HepG2 (cell line): ENCODE data around the gene SCGB3A1. TPM values are rescaled to one million over a fixed set of nuclear protein-coding genes. Genes with fewer than 3 reads are reported as not detected.

Experiments
- CCAR2 ChIP-seq: fragments of 200-400 bp; formaldehyde crosslinking; optimal IDR thresholded peaks from 2 replicates; pipeline ENCODE3; 2018; ENCODE audit warnings: low read depth, mild to moderate bottlenecking, low read length, moderate library complexity
- ZNF329 ChIP-seq: sonication (generic); formaldehyde crosslinking; IDR thresholded peaks from 2 replicates; pipeline ENCODE4 v1.9.0; 2021; ENCODE audit warnings: low read depth, mild to moderate bottlenecking, missing genetic modification reagents
- polyA plus RNA-seq, 8 experiments: library from polyadenylated mRNA; depleted of rRNA in 3 of 8; stranded (reverse) in 7 of 8; unstranded in 1 of 8; fragments of >200 nt; fragmentation: Illumina TruSeq in 4 of 8; extraction: Trizol in 4 of 8; gene quantifications; 2 replicates each; pipeline versions ENCODE4 v1.2.1 to v1.2.3, GENCODE V29; 2011 to 2016; ENCODE audit warnings: low read depth in 4 of 8, missing spikeins in 1 of 8, mixed read lengths in 1 of 8; ENCODE audit not compliant: insufficient read depth in 1 of 8
- total RNA-seq, 5 experiments: library from RNA; depleted of rRNA; stranded (reverse); fragments of >200 nt; fragmentation: Illumina TruSeq; extraction: Trizol; gene quantifications; 2 replicates each; pipeline ENCODE4 v1.2.3, GENCODE V29; 2016; ENCODE audit warnings: low read depth in 1 of 5
- TF ChIP-seq, protein P1 (sequence below): sonication (generic); formaldehyde crosslinking; IDR thresholded peaks from 2 replicates; pipeline ENCODE4 v1.5.1; 2020; ENCODE audit warnings: mild to moderate bottlenecking, missing genetic modification reagents
- TF ChIP-seq, protein P2 (sequence below): sonication (generic); formaldehyde crosslinking; IDR thresholded peaks from 2 replicates; pipeline ENCODE4 v1.4.0; 2020; ENCODE audit warnings: low read depth, mild to moderate bottlenecking, missing genetic modification reagents
- TF ChIP-seq, protein P3 (sequence below): sonication (generic); formaldehyde crosslinking; IDR thresholded peaks from 2 replicates; pipeline ENCODE4 v1.5.1; 2020; ENCODE audit warnings: missing genetic modification reagents, mild to moderate bottlenecking, borderline replicate concordance
- TF ChIP-seq, protein P4 (sequence below): sonication (generic); formaldehyde crosslinking; IDR thresholded peaks from 2 replicates; pipeline ENCODE4 v1.8.0; 2022; ENCODE audit warnings: missing genetic modification reagents, low read depth, mild to moderate bottlenecking, borderline replicate concordance

Gene SCGB3A1
- total and polyA plus RNA-seq, 2 of the 13 experiments (the other 11 are each of a cell fraction or from before 2014, with no cell fraction given) = not detected

DNA sequence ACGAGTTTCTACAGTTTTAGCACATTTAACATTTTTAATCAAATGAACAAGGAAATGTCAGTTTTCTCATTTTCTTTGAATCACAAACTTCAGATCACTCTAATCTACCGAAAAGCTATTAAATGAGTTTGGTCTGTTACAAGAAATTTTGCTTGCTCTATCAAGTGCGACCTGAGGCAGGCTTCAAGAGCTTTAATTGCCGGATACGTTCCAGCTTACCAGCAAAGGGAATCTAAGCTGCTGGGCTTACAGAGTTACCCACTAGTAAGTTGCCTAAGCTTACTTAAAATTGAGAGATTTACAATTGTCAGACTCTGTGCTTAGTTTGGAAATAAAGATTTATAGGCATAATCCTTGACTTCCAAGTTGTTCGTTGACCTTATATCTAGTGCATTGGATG is 10.6 kb downstream of the SCGB3A1 start (continued):
- TF ChIP-seq, protein P1, sequence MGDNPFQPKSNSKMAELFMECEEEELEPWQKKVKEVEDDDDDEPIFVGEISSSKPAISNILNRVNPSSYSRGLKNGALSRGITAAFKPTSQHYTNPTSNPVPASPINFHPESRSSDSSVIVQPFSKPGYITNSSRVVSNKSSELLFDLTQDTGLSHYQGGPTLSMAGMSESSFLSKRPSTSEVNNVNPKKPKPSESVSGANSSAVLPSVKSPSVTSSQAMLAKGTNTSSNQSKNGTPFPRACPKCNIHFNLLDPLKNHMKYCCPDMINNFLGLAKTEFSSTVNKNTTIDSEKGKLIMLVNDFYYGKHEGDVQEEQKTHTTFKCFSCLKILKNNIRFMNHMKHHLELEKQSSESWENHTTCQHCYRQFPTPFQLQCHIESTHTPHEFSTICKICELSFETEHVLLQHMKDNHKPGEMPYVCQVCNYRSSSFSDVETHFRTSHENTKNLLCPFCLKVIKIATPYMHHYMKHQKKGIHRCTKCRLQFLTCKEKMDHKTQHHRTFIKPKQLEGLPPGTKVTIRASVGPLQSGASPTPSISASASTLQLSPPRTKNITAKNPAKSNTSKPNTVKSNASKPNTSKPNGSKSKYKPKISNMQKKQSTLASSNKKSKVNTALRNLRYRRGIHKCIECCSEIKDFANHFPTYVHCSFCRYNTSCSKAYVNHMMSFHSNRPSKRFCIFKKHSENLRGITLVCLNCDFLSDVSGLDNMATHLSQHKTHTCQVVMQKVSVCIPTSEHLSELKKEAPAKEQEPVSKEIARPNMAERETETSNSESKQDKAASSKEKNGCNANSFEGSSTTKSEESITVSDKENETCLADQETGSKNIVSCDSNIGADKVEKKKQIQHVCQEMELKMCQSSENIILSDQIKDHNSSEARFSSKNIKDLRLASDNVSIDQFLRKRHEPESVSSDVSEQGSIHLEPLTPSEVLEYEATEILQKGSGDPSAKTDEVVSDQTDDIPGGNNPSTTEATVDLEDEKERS (CRISPR knock-in tag) = no peak
- TF ChIP-seq CCAR2 = no peak
- TF ChIP-seq ZNF329 (CRISPR knock-in tag) = no peak
- TF ChIP-seq, protein P2, sequence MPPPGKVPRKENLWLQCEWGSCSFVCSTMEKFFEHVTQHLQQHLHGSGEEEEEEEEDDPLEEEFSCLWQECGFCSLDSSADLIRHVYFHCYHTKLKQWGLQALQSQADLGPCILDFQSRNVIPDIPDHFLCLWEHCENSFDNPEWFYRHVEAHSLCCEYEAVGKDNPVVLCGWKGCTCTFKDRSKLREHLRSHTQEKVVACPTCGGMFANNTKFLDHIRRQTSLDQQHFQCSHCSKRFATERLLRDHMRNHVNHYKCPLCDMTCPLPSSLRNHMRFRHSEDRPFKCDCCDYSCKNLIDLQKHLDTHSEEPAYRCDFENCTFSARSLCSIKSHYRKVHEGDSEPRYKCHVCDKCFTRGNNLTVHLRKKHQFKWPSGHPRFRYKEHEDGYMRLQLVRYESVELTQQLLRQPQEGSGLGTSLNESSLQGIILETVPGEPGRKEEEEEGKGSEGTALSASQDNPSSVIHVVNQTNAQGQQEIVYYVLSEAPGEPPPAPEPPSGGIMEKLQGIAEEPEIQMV = no peak
- TF ChIP-seq, protein P3, sequence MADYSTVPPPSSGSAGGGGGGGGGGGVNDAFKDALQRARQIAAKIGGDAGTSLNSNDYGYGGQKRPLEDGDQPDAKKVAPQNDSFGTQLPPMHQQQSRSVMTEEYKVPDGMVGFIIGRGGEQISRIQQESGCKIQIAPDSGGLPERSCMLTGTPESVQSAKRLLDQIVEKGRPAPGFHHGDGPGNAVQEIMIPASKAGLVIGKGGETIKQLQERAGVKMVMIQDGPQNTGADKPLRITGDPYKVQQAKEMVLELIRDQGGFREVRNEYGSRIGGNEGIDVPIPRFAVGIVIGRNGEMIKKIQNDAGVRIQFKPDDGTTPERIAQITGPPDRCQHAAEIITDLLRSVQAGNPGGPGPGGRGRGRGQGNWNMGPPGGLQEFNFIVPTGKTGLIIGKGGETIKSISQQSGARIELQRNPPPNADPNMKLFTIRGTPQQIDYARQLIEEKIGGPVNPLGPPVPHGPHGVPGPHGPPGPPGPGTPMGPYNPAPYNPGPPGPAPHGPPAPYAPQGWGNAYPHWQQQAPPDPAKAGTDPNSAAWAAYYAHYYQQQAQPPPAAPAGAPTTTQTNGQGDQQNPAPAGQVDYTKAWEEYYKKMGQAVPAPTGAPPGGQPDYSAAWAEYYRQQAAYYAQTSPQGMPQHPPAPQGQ (CRISPR knock-in tag) = no peak
- TF ChIP-seq, protein P4, sequence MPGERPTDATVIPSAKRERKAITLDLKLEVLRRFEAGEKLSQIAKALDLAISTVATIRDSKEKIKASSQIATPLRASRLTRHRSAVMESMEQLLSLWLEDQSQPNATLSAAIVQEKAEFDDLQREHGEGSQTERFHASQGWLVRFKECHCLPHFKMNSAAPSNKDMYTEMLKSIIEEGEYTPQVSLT (CRISPR knock-in tag) = no peak
